Neural cell (in vitro differentiated cells): ENCODE data around the gene NPFFR2. TPM values are rescaled to one million over a fixed set of nuclear protein-coding genes. Genes with fewer than 3 reads are reported as not detected.

Experiments
- H2AFZ ChIP-seq: fragments of 200-600, 300-800 bp; sonication (generic), shearing (Covaris generic); 2 replicates; pipeline ENCODE4 v1.6.0; 2014; ENCODE audit warnings: low read depth, mild to moderate bottlenecking, antibody characterized with exemption, low read length, moderate library complexity
- H3F3A ChIP-seq: fragments of 200-600 bp; shearing (Covaris generic); 2 replicates; pipeline ENCODE4 v1.6.1; 2016; ENCODE audit warnings: mild to moderate bottlenecking, moderate library complexity, mixed read lengths, antibody characterized with exemption, low read length; ENCODE audit not compliant: insufficient read depth, poor library complexity, severe bottlenecking
- H3K27ac ChIP-seq: fragments of 200-600, 300-800 bp; sonication (generic), shearing (Covaris generic); 2 replicates; pipeline ENCODE4 v1.5.1; 2014; ENCODE audit warnings: mild to moderate bottlenecking, low read length, moderate library complexity
- H3K27me3 ChIP-seq: fragments of 300-800, 200-600 bp; sonication (generic), shearing (Covaris generic); 2 replicates; pipeline ENCODE4 v1.6.0; 2014; ENCODE audit warnings: mild to moderate bottlenecking, low read depth, low read length, moderate library complexity; ENCODE audit not compliant: insufficient read depth
- H3K36me3 ChIP-seq: fragments of 300-800, 200-600 bp; sonication (generic), shearing (Covaris generic); 2 replicates; pipeline ENCODE4 v1.5.1; 2014; ENCODE audit warnings: mild to moderate bottlenecking, antibody characterized with exemption, low read length, moderate library complexity; ENCODE audit not compliant: insufficient read depth
- H3K4me2 ChIP-seq: fragments of 300-800, 200-600 bp; sonication (generic), shearing (Covaris generic); 2 replicates; pipeline ENCODE4 v1.6.0; 2014; ENCODE audit warnings: mild to moderate bottlenecking, low read length
- H3K4me3 ChIP-seq: fragments of 300-800, 200-600 bp; sonication (generic), shearing (Covaris generic); 2 replicates; pipeline ENCODE4 v1.5.1; 2014; ENCODE audit warnings: mild to moderate bottlenecking, low read length, moderate library complexity
- H3K79me2 ChIP-seq: fragments of 200-600 bp; shearing (Covaris generic); replicated peaks from 2 replicates; pipeline ENCODE4 v1.6.0; 2014; ENCODE audit warnings: mild to moderate bottlenecking, low read length, moderate library complexity; ENCODE audit not compliant: insufficient read depth
- H3K9ac ChIP-seq: fragments of 300-800, 200-600 bp; sonication (generic), shearing (Covaris generic); 2 replicates; pipeline ENCODE4 v1.6.1; 2016; ENCODE audit warnings: mild to moderate bottlenecking, low read length, mixed read lengths
- H3K9me2 ChIP-seq: fragments of 200-600 bp; shearing (Covaris generic); 2 replicates; pipeline ENCODE4 v1.6.1; 2016; ENCODE audit warnings: mild to moderate bottlenecking, low read length, mixed read lengths; ENCODE audit not compliant: insufficient read depth
- H3K9me3 ChIP-seq: fragments of 200-600, 300-800 bp; sonication (generic), shearing (Covaris generic); 2 replicates; pipeline ENCODE4 v1.6.1; 2016; ENCODE audit warnings: mild to moderate bottlenecking, mixed run types, low read length, moderate library complexity, mixed read lengths
- H4K20me1 ChIP-seq: fragments of 200-600 bp; shearing (Covaris generic); 2 replicates; pipeline ENCODE4 v1.6.1; 2016; ENCODE audit warnings: mild to moderate bottlenecking, mixed run types; ENCODE audit not compliant: insufficient read depth
- CTCF ChIP-seq: fragments of 450-650 bp; IDR thresholded peaks from 2 replicates; pipeline ENCODE4 v1.5.1; 2014; ENCODE audit warnings: antibody characterized with exemption, mild to moderate bottlenecking, moderate library complexity; ENCODE audit not compliant: poor library complexity, severe bottlenecking
- EP300 ChIP-seq: fragments of 450-650 bp; conservative IDR thresholded peaks from 2 replicates; pipeline ENCODE4 v1.6.1; 2014; ENCODE audit warnings: antibody characterized with exemption, mild to moderate bottlenecking, moderate library complexity; ENCODE audit not compliant: poor library complexity, severe bottlenecking
- EZH2 ChIP-seq: fragments of 200-600, 300-800 bp; shearing (Covaris generic), sonication (generic); IDR thresholded peaks from 2 replicates; pipeline ENCODE4 v1.6.1; 2014; ENCODE audit warnings: antibody characterized with exemption, low read length, borderline replicate concordance, mild to moderate bottlenecking; ENCODE audit not compliant: insufficient read depth, poor library complexity, severe bottlenecking
- MXI1 ChIP-seq: fragments of 450-650 bp; conservative IDR thresholded peaks from 2 replicates; pipeline ENCODE4 v1.6.1; 2014; ENCODE audit warnings: antibody characterized with exemption, mild to moderate bottlenecking; ENCODE audit not compliant: poor library complexity, severe bottlenecking
- POLR2AphosphoS5 ChIP-seq: IDR thresholded peaks from 2 replicates; pipeline ENCODE4 v1.6.1; 2012
- RAD21 ChIP-seq: fragments of 450-650 bp; conservative IDR thresholded peaks from 2 replicates; pipeline ENCODE4 v1.6.1; 2014; ENCODE audit warnings: antibody characterized with exemption, mild to moderate bottlenecking, moderate library complexity
- REST ChIP-seq: IDR thresholded peaks from 2 replicates; pipeline ENCODE4 v1.6.1; 2012; ENCODE audit warnings: borderline replicate concordance
- SMC3 ChIP-seq: fragments of 450-650 bp; conservative IDR thresholded peaks from 2 replicates; pipeline ENCODE4 v1.6.1; 2014; ENCODE audit warnings: antibody characterized with exemption, mild to moderate bottlenecking, moderate library complexity; ENCODE audit not compliant: poor library complexity
- TAF1 ChIP-seq: IDR thresholded peaks from 2 replicates; pipeline ENCODE4 v1.6.1; 2012; ENCODE audit warnings: low read depth
- polyA plus RNA-seq: library from polyadenylated mRNA; depleted of rRNA; stranded (reverse); fragments of >200 nt; gene quantifications from 2 replicates; pipeline ENCODE4 v1.2.3, GENCODE V29; 2014

The NPFFR2 gene
- polyA plus RNA-seq, 1 donor from 2014 or later = not detected

- Histone ChIP-seq H2AFZ (no peak overlapping the region), H3K4me2 (no peak overlapping the region), H3K36me3 (no peaks in the 10 kb centered on the region), H3K9me2 (no peaks in the 10 kb centered on the region), H3K9me3 (no peaks in the 10 kb centered on the region), H3K79me2 (no peaks in the 10 kb centered on the region), H3K4me3 (no peak overlapping the region), H3K27me3 (no peaks in the 10 kb centered on the region), H4K20me1 (no peaks in the 10 kb centered on the region), H3K9ac (no peak overlapping the region), H3F3A (no peaks in the 10 kb centered on the region), H3K27ac (no peak overlapping the region)
- TF ChIP-seq SMC3 (no peak), EZH2 (no peak), RAD21 (no peak), CTCF (no peak), EP300 (no peak), MXI1 (no peak), REST (no peak), TAF1 (no peak), POLR2AphosphoS5 (no peak)
Measured at GRCh38 chr4:72119946-72120345, 88.1 kb downstream of the NPFFR2 start.

GRCh38 chr4:72128741-72129140 is 96.9 kb downstream of the NPFFR2 start:
- Histone ChIP-seq H3K9me2 (no peaks in the 10 kb centered on the region), H3K27me3 (no peaks in the 10 kb centered on the region), H3K27ac (no peak overlapping the region), H3K79me2 (no peaks in the 10 kb centered on the region), H3K9ac (no peak overlapping the region), H3K9me3 (no peaks in the 10 kb centered on the region), H4K20me1 (no peaks in the 10 kb centered on the region), H3K4me2 (no peak overlapping the region), H3F3A (no peaks in the 10 kb centered on the region), H3K36me3 (no peaks in the 10 kb centered on the region), H2AFZ (no peak overlapping the region), H3K4me3 (no peak overlapping the region)
- TF ChIP-seq RAD21 = no peak
- TF ChIP-seq MXI1 = no peak

GRCh38 chr4:72136429-72136828 is 104.6 kb downstream of the NPFFR2 start:
- Histone ChIP-seq H3K9me2 (no peaks in the 10 kb centered on the region), H3K36me3 (no peaks in the 10 kb centered on the region), H3K4me2 (no peak overlapping the region), H3K9ac (no peak overlapping the region), H3K27ac (no peak overlapping the region), H3K4me3 (no peak overlapping the region), H3K9me3 (no peaks in the 10 kb centered on the region), H3F3A (no peaks in the 10 kb centered on the region), H4K20me1 (no peaks in the 10 kb centered on the region), H3K79me2 (no peaks in the 10 kb centered on the region), H2AFZ (no peak overlapping the region), H3K27me3 (no peaks in the 10 kb centered on the region)
- TF ChIP-seq TAF1 (no peak), EZH2 (no peak), POLR2AphosphoS5 (no peak), MXI1 (no peak), REST (no peak), RAD21 (no peak), EP300 (no peak), CTCF (no peak), SMC3 (no peak)
